ENCODE results near the gene GLIS1.

Gene GLIS1

GRCh38 chr1:53467391-53467790 lies 271.6 kb downstream of the GLIS1 start:
- Histone ChIP-seq H3K9me2 (replicated peaks; ENCODE audit: insufficient read depth, low read length) (no peaks in the 10 kb centered on the region), H3K27me3 (replicated peaks; ENCODE audit: insufficient read depth, low read length) (no peaks in the 10 kb centered on the region), H3K9me3 (replicated peaks; ENCODE audit: insufficient read depth, low read length) (no peaks in the 10 kb centered on the region), H3K4me2 (ENCODE audit: low read depth, low read length) (no peak overlapping the region), H3K36me3 (replicated peaks; ENCODE audit: insufficient read depth, low read length) (no peaks in the 10 kb centered on the region), H2AFZ (ENCODE audit: low read length) (no peak overlapping the region), H3K9ac (ENCODE audit: low read length) (no peak overlapping the region), H3K4me3 (ENCODE audit: low read length) (no peak overlapping the region), H4K20me1 (ENCODE audit: insufficient read depth, low read length) (no peaks in the 10 kb centered on the region), H3K27ac (ENCODE audit: low read length) (no peak overlapping the region), H3F3A (ENCODE audit: insufficient read depth, low read length) (no peaks in the 10 kb centered on the region), H3K79me2 (ENCODE audit: low read length) (no peaks in the 10 kb centered on the region), H3K4me1 (ENCODE audit: low read length) (no peaks in the 10 kb centered on the region)
- no peak for TF ChIP-seq EZH2 (optimal IDR thresholded peaks at IDR 0.05; ENCODE audit: low read depth, low read length)
- no peak for TF ChIP-seq CTCF (IDR thresholded peaks at IDR 0.05; ENCODE audit: low read length)
- no peak for TF ChIP-seq EZH2phosphoT487 (IDR thresholded peaks at IDR 0.05; ENCODE audit: low read length)
- no peak for DNase-seq

DNA sequence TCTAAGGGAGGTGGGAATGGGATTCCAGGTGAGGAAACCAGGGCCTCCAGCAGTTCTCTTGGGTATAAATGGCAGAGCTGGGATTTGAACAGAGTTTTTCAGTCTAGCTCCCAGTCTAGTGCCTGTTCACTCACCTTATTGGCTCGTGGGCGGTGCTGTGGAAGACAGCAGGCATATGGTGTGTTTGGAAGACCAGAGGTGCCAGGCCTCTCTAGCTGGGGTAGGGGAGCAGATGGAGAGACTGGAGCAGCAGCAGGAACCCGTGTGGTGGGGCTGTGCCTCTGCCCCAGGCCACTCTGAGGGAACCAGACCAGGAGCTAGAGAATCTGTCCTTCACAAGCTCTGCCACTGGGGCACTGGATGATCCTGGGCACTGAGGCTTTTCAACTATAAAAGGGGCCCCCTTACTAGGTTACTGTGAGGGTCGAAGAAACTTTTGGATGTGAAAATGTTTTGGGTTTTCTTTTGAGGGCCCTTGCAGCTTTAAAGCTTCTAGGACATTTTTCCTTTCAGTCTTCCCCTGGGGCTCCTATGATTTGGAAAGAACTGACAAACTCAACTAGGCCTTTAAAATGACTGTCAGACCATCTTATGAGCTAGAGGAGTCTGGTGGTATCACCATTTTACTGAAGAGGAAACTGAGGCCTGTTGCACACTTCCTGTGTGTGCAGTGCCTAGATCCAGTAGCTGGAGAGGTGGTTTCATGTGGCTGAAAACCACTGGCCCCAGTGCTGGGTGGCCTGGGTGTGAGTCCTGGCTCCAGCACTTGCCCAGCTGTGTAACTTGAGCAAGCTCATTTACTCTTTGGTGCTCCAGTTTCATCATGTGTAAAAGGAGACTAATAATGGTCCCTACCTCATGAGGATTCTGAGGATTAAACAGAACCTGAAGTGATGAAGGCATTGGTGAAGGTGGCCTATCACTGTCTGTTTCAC lies 273.7 kb downstream of the GLIS1 start:
- TF ChIP-seq EZH2phosphoT487 (IDR thresholded peaks at IDR 0.05; ENCODE audit: low read length) (no peak), CTCF (IDR thresholded peaks at IDR 0.05; ENCODE audit: low read length) (no peak), EZH2 (optimal IDR thresholded peaks at IDR 0.05; ENCODE audit: low read depth, low read length) (no peak)
- no peak overlapping the region for H3K4me2 ChIP-seq (ENCODE audit: low read depth, low read length)
- H2AFZ ChIP-seq (ENCODE audit: low read length) = no peak overlapping the region
- no peaks in the 10 kb centered on the region for H3K27me3 ChIP-seq (replicated peaks; ENCODE audit: insufficient read depth, low read length)
- H3K4me3 ChIP-seq (ENCODE audit: low read length) = no peak overlapping the region
- DNase-seq = no peak
- H3F3A ChIP-seq (ENCODE audit: insufficient read depth, low read length) = no peaks in the 10 kb centered on the region
- no peak overlapping the region for H3K9ac ChIP-seq (ENCODE audit: low read length)
- no peak overlapping the region for H3K27ac ChIP-seq (ENCODE audit: low read length)
- H3K36me3 ChIP-seq (replicated peaks; ENCODE audit: insufficient read depth, low read length) = no peaks in the 10 kb centered on the region
- H3K4me1 ChIP-seq (ENCODE audit: low read length) = no peaks in the 10 kb centered on the region
- no peaks in the 10 kb centered on the region for H4K20me1 ChIP-seq (ENCODE audit: insufficient read depth, low read length)
- no peaks in the 10 kb centered on the region for H3K9me2 ChIP-seq (replicated peaks; ENCODE audit: insufficient read depth, low read length)
- no peaks in the 10 kb centered on the region for H3K79me2 ChIP-seq (ENCODE audit: low read length)
- no peaks in the 10 kb centered on the region for H3K9me3 ChIP-seq (replicated peaks; ENCODE audit: insufficient read depth, low read length)

GRCh38 chr1:53463961-53464899 lies 274.7 kb downstream of the GLIS1 start:
- no peak overlapping the region for H3K4me3 ChIP-seq (ENCODE audit: low read length)
- no peaks in the 10 kb centered on the region for H3K4me1 ChIP-seq (ENCODE audit: low read length)
- no peaks in the 10 kb centered on the region for H3K36me3 ChIP-seq (replicated peaks; ENCODE audit: insufficient read depth, low read length)
- H3K79me2 ChIP-seq (ENCODE audit: low read length) = no peaks in the 10 kb centered on the region
- H3K27me3 ChIP-seq (replicated peaks; ENCODE audit: insufficient read depth, low read length) = no peaks in the 10 kb centered on the region
- no peaks in the 10 kb centered on the region for H3F3A ChIP-seq (ENCODE audit: insufficient read depth, low read length)
- H3K27ac ChIP-seq (ENCODE audit: low read length) = no peak overlapping the region
- H3K4me2 ChIP-seq (ENCODE audit: low read depth, low read length) = no peak overlapping the region
- no peaks in the 10 kb centered on the region for H3K9me3 ChIP-seq (replicated peaks; ENCODE audit: insufficient read depth, low read length)
- H2AFZ ChIP-seq (ENCODE audit: low read length) = no peak overlapping the region
- no peak for DNase-seq
- TF ChIP-seq CTCF (IDR thresholded peaks at IDR 0.05; ENCODE audit: low read length) = no peak
- no peak for TF ChIP-seq EZH2 (optimal IDR thresholded peaks at IDR 0.05; ENCODE audit: low read depth, low read length)
- TF ChIP-seq EZH2phosphoT487 (IDR thresholded peaks at IDR 0.05; ENCODE audit: low read length) = no peak
- no peak overlapping the region for H3K9ac ChIP-seq (ENCODE audit: low read length)
- H3K9me2 ChIP-seq (replicated peaks; ENCODE audit: insufficient read depth, low read length) = no peaks in the 10 kb centered on the region
- H4K20me1 ChIP-seq (ENCODE audit: insufficient read depth, low read length) = no peaks in the 10 kb centered on the region
